ENCODE results near the gene KLHL6.

DNA sequence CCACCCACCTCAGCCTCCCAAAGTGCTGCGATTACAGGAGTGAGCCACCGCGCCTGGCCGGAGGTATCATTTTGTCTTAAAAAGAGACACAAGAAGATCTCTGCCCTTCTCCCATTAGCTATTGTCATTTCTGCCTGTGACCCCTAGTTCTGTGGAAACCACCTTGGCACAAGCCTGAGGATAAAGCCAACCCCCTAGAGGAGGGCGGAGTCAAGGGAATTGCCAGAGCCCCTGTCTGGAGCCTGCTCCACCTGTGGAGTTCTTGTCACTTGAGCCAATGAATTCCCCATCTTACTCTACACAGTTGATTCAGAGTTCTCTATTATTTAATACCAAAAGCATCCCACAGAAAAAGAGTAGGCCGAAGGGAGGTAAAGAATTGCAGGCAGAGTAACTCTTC, 34.9 kb upstream of the KLHL6 start:
- TF ChIP-seq, protein P1, sequence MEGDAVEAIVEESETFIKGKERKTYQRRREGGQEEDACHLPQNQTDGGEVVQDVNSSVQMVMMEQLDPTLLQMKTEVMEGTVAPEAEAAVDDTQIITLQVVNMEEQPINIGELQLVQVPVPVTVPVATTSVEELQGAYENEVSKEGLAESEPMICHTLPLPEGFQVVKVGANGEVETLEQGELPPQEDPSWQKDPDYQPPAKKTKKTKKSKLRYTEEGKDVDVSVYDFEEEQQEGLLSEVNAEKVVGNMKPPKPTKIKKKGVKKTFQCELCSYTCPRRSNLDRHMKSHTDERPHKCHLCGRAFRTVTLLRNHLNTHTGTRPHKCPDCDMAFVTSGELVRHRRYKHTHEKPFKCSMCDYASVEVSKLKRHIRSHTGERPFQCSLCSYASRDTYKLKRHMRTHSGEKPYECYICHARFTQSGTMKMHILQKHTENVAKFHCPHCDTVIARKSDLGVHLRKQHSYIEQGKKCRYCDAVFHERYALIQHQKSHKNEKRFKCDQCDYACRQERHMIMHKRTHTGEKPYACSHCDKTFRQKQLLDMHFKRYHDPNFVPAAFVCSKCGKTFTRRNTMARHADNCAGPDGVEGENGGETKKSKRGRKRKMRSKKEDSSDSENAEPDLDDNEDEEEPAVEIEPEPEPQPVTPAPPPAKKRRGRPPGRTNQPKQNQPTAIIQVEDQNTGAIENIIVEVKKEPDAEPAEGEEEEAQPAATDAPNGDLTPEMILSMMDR (IDR thresholded peaks at IDR 0.05; ENCODE audit: insufficient read depth, low read depth, low read length), result no peak
- TF ChIP-seq EZH2 (IDR thresholded peaks at IDR 0.05; ENCODE audit: insufficient read depth, low read length), result no peak

Measured in astrocyte (in vitro differentiated cells and primary cell).